NCI-H774 (cell line): ENCODE results near the gene APPL2.

ENCODE experiments used
- DNase-seq: peaks from one replicate; lab custom pipeline; 2025; lab: John Stamatoyannopoulos, UW

Gene APPL2

GRCh38 chr12:105222284-105222655 is 13.7 kb downstream of the APPL2 start:
- no peak for DNase-seq

- DNase-seq, result no peak
These were observed 14.2 kb downstream of the APPL2 start for GRCh38 chr12:105221583-105222283.

- no peak for DNase-seq
These were observed 15.1 kb downstream of the APPL2 start for GRCh38 chr12:105220929-105221290.

GRCh38 chr12:105220150-105220928 is 15.6 kb downstream of the APPL2 start:
- DNase-seq, result no peak

GRCh38 chr12:105219261-105220028 is 16.5 kb downstream of the APPL2 start:
- no peak for DNase-seq

- DNase-seq, result no peak
These were observed 17.5 kb downstream of the APPL2 start for GRCh38 chr12:105218434-105218833.

GRCh38 chr12:105214670-105215375 is 21.2 kb downstream of the APPL2 start:
- no peak for DNase-seq

GRCh38 chr12:105214148-105214547 is 21.8 kb downstream of the APPL2 start:
- no peak for DNase-seq

- no peak for DNase-seq
These were observed 23.5 kb downstream of the APPL2 start for GRCh38 chr12:105212438-105212837.

GRCh38 chr12:105209091-105209490 is 26.9 kb downstream of the APPL2 start:
- DNase-seq, result no peak

GRCh38 chr12:105206686-105207374 is 29.1 kb downstream of the APPL2 start:
- DNase-seq, result no peak

- DNase-seq, result peak; percentile 19
These were observed 30.5 kb downstream of the APPL2 start for GRCh38 chr12:105205322-105206048.

GRCh38 chr12:105204916-105205315 is 31.1 kb downstream of the APPL2 start:
- no peak for DNase-seq

- no peak for DNase-seq
These were observed 31.8 kb downstream of the APPL2 start for GRCh38 chr12:105204127-105204526.

GRCh38 chr12:105202202-105202601 is 33.8 kb downstream of the APPL2 start:
- DNase-seq, result no peak

GRCh38 chr12:105201299-105201698 is 34.7 kb downstream of the APPL2 start:
- DNase-seq, result no peak

- no peak for DNase-seq
These were observed 35.6 kb downstream of the APPL2 start for GRCh38 chr12:105200385-105200784.

GRCh38 chr12:105198961-105199360 is 37.0 kb downstream of the APPL2 start:
- no peak for DNase-seq

GRCh38 chr12:105196090-105196489 is 39.9 kb downstream of the APPL2 start:
- no peak for DNase-seq

GRCh38 chr12:105194947-105195346 is 41.0 kb downstream of the APPL2 start:
- no peak for DNase-seq
